Testis (tissue), 2 donors: Measurements from ENCODE around the gene BTRC.

Source experiments
- POLR2A ChIP-seq: fragments of 450-650 bp; IDR thresholded peaks from one replicate; pipeline ENCODE4 v1.6.1; 2017; ENCODE audit warnings: antibody characterized with exemption, mild to moderate bottlenecking, moderate library complexity
- TF ChIP-seq, protein P1 (sequence below), 3 experiments: fragments of 450-650 bp in 2 of 3; fragments of 200-600 bp in 1 of 3; sonication (generic) in 1 of 3; IDR thresholded peaks; one replicate each; pipeline ENCODE4 v1.5.1; 2016 to 2019; ENCODE audit warnings: antibody characterized with exemption in 3 of 3, mild to moderate bottlenecking in 2 of 3, moderate library complexity in 1 of 3

DNA sequence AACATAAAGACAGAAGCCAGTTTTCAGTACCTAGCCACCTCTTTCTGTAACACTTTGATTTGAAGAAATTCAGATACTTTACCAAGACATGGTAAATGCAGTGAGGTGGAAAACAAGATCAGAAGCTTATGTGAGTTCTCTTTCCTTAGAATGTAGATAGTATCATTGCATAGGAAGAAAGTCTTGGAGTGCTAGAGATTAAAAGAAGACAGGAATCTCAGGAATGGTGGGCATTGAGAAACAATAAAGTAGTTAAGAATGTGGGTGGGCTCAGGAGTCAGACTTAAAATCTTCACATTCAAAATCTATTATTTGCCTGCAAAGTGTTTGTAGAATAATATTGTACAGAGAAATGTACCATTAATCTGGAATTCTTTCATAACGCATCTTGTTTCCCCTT, 175.2 kb downstream of the BTRC start:
- TF ChIP-seq POLR2A = no peak
- TF ChIP-seq, protein P1, sequence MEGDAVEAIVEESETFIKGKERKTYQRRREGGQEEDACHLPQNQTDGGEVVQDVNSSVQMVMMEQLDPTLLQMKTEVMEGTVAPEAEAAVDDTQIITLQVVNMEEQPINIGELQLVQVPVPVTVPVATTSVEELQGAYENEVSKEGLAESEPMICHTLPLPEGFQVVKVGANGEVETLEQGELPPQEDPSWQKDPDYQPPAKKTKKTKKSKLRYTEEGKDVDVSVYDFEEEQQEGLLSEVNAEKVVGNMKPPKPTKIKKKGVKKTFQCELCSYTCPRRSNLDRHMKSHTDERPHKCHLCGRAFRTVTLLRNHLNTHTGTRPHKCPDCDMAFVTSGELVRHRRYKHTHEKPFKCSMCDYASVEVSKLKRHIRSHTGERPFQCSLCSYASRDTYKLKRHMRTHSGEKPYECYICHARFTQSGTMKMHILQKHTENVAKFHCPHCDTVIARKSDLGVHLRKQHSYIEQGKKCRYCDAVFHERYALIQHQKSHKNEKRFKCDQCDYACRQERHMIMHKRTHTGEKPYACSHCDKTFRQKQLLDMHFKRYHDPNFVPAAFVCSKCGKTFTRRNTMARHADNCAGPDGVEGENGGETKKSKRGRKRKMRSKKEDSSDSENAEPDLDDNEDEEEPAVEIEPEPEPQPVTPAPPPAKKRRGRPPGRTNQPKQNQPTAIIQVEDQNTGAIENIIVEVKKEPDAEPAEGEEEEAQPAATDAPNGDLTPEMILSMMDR (IDR thresholded peaks at IDR 0.05) = no peak
